Raji (cell line): Measurements from ENCODE around the gene SNX11.

Experiments
- POLR2A ChIP-seq: IDR thresholded peaks from 2 replicates; pipeline ENCODE4 v1.6.1; 2011; ENCODE audit warnings: low read depth, low read length, control low read depth; ENCODE audit not compliant: insufficient read depth

Gene SNX11

GRCh38 chr17:48123776-48124388 lies 16.3 kb downstream of the SNX11 start:
- no peak for TF ChIP-seq POLR2A

- TF ChIP-seq POLR2A, result no peak
These were observed 18.4 kb downstream of the SNX11 start for GRCh38 chr17:48125829-48126531.

- no peak for TF ChIP-seq POLR2A
These were observed 18.9 kb downstream of the SNX11 start for GRCh38 chr17:48126532-48126850.

- TF ChIP-seq POLR2A, result no peak
These were observed 19.9 kb downstream of the SNX11 start for GRCh38 chr17:48127371-48128051.

GRCh38 chr17:48128400-48128799 lies 20.8 kb downstream of the SNX11 start:
- no peak for TF ChIP-seq POLR2A

GRCh38 chr17:48129981-48130380 lies 22.4 kb downstream of the SNX11 start:
- no peak for TF ChIP-seq POLR2A

- TF ChIP-seq POLR2A, result no peak
These were observed 23.8 kb downstream of the SNX11 start for GRCh38 chr17:48131216-48131824.

GRCh38 chr17:48132385-48132784 lies 24.8 kb downstream of the SNX11 start:
- no peak for TF ChIP-seq POLR2A

GRCh38 chr17:48134912-48135480 lies 27.4 kb downstream of the SNX11 start:
- no peak for TF ChIP-seq POLR2A

- TF ChIP-seq POLR2A, result no peak
These were observed 30.1 kb downstream of the SNX11 start for GRCh38 chr17:48137656-48138055.

GRCh38 chr17:48139944-48140343 lies 32.4 kb downstream of the SNX11 start:
- TF ChIP-seq POLR2A, result no peak

GRCh38 chr17:48143629-48144028 lies 36.1 kb downstream of the SNX11 start:
- no peak for TF ChIP-seq POLR2A

- TF ChIP-seq POLR2A, result no peak
These were observed 36.7 kb downstream of the SNX11 start for GRCh38 chr17:48144231-48144630.

GRCh38 chr17:48144976-48145798 lies 37.6 kb downstream of the SNX11 start:
- no peak for TF ChIP-seq POLR2A
